Measurements from ENCODE around the gene LARGE1. TPM values are rescaled to one million over a fixed set of nuclear protein-coding genes. Genes with fewer than 3 reads are reported as not detected.

Gene LARGE1
- total and polyA plus RNA-seq, 5 donors from 2014 or later: not detected

GRCh38 chr22:33932997-33933396 lies 12.7 kb upstream of the LARGE1 start:
- no peak overlapping the region for H3K27ac ChIP-seq (ENCODE audit: insufficient read depth, low read length, poor library complexity, severe bottlenecking)
- H3K4me1 Mint-ChIP-seq: no peaks in the 10 kb centered on the region
- DNase-seq: no peak
- no peak for ATAC-seq (ENCODE audit: low read depth in 2 of 2)
- H3K9me3 ChIP-seq (ENCODE audit: control insufficient read depth in 2 of 2, low read length in 2 of 2): no peaks in the 10 kb centered on the region
- H3K9me3 Mint-ChIP-seq: peaks cover 2 to 9% (median 4%) of the 10 kb centered on the region in 7 donors
- H3K4me3 Mint-ChIP-seq: no peak overlapping the region
- no peaks in the 10 kb centered on the region for H3K36me3 Mint-ChIP-seq
- no peaks in the 10 kb centered on the region for H3K27me3 Mint-ChIP-seq
- H3K27me3 ChIP-seq (ENCODE audit: control insufficient read depth, insufficient read depth, low read length): no peaks in the 10 kb centered on the region
- no peaks in the 10 kb centered on the region for H3K36me3 ChIP-seq (ENCODE audit: control insufficient read depth, insufficient read depth, low read length)
- no peak overlapping the region for H3K27ac Mint-ChIP-seq
- H3K4me3 ChIP-seq (ENCODE audit: low read depth, low read length): no peak overlapping the region
- no peaks in the 10 kb centered on the region for H3K4me1 ChIP-seq (ENCODE audit: control insufficient read depth, insufficient read depth, low read length, poor library complexity, severe bottlenecking)

- H3K4me1 Mint-ChIP-seq: no peaks in the 10 kb centered on the region
- Histone ChIP-seq H3K9me3 (ENCODE audit: control insufficient read depth in 2 of 2, low read length in 2 of 2) (no peaks in the 10 kb centered on the region), H3K36me3 (ENCODE audit: control insufficient read depth, insufficient read depth, low read length) (no peaks in the 10 kb centered on the region), H3K4me1 (ENCODE audit: control insufficient read depth, insufficient read depth, low read length, poor library complexity, severe bottlenecking) (no peaks in the 10 kb centered on the region), H3K27me3 (ENCODE audit: control insufficient read depth, insufficient read depth, low read length) (no peaks in the 10 kb centered on the region), H3K4me3 (ENCODE audit: low read depth, low read length) (no peak overlapping the region), H3K27ac (ENCODE audit: insufficient read depth, low read length, poor library complexity, severe bottlenecking) (no peak overlapping the region)
- no peaks in the 10 kb centered on the region for H3K36me3 Mint-ChIP-seq
- no peak for DNase-seq
- peaks cover 2 to 10% (median 4%) of the 10 kb centered on the region in 7 donors for H3K9me3 Mint-ChIP-seq
- no peak for ATAC-seq (ENCODE audit: low read depth in 2 of 2)
- no peak overlapping the region for H3K4me3 Mint-ChIP-seq
- no peak overlapping the region for H3K27ac Mint-ChIP-seq
- H3K27me3 Mint-ChIP-seq: no peaks in the 10 kb centered on the region
Observed at GRCh38 chr22:33931406-33931805, 11.1 kb upstream of the LARGE1 start.

- no peak for DNase-seq
- no peaks in the 10 kb centered on the region for H3K36me3 ChIP-seq (ENCODE audit: control insufficient read depth, insufficient read depth, low read length)
- no peak overlapping the region for H3K4me3 ChIP-seq (ENCODE audit: low read depth, low read length)
- peaks cover 0 to 6% (median 3%) of the 10 kb centered on the region in 7 donors for H3K9me3 Mint-ChIP-seq
- ATAC-seq (ENCODE audit: low read depth in 2 of 2): no peak
- H3K4me1 Mint-ChIP-seq: peaks cover 0 to 6% (median 2%) of the 10 kb centered on the region in 4 donors
- no peak overlapping the region for H3K27ac Mint-ChIP-seq
- H3K36me3 Mint-ChIP-seq: no peaks in the 10 kb centered on the region
- H3K4me3 Mint-ChIP-seq: no peak overlapping the region
- no peaks in the 10 kb centered on the region for H3K4me1 ChIP-seq (ENCODE audit: control insufficient read depth, insufficient read depth, low read length, poor library complexity, severe bottlenecking)
- peaks cover 14% of the 10 kb centered on the region for H3K27me3 ChIP-seq (ENCODE audit: control insufficient read depth, insufficient read depth, low read length)
- H3K27me3 Mint-ChIP-seq: peaks cover 25% of the 10 kb centered on the region
- no peak overlapping the region for H3K27ac ChIP-seq (ENCODE audit: insufficient read depth, low read length, poor library complexity, severe bottlenecking)
- H3K9me3 ChIP-seq (ENCODE audit: control insufficient read depth in 2 of 2, low read length in 2 of 2): no peaks in the 10 kb centered on the region
Observed at GRCh38 chr22:33927752-33928151, 7.5 kb upstream of the LARGE1 start.

GRCh38 chr22:33925194-33925593 lies 4.9 kb upstream of the LARGE1 start:
- peaks cover 19% of the 10 kb centered on the region for H3K27me3 ChIP-seq (ENCODE audit: control insufficient read depth, insufficient read depth, low read length)
- Mint-ChIP-seq H3K9me3 (peaks cover 0 to 5% (median 0%) of the 10 kb centered on the region in 7 donors), H3K27ac (no peak overlapping the region), H3K27me3 (peaks cover 40% of the 10 kb centered on the region), H3K36me3 (no peaks in the 10 kb centered on the region), H3K4me1 (peaks cover 0 to 18% (median 3%) of the 10 kb centered on the region in 4 donors), H3K4me3 (no peak overlapping the region)
- H3K4me3 ChIP-seq (ENCODE audit: low read depth, low read length): no peak overlapping the region
- H3K36me3 ChIP-seq (ENCODE audit: control insufficient read depth, insufficient read depth, low read length): no peaks in the 10 kb centered on the region
- no peak for DNase-seq
- no peaks in the 10 kb centered on the region for H3K9me3 ChIP-seq (ENCODE audit: control insufficient read depth in 2 of 2, low read length in 2 of 2)
- ATAC-seq (ENCODE audit: low read depth in 2 of 2): no peak
- no peak overlapping the region for H3K27ac ChIP-seq (ENCODE audit: insufficient read depth, low read length, poor library complexity, severe bottlenecking)
- H3K4me1 ChIP-seq (ENCODE audit: control insufficient read depth, insufficient read depth, low read length, poor library complexity, severe bottlenecking): peaks cover 10% of the 10 kb centered on the region

GRCh38 chr22:33923660-33924246 lies 3.5 kb upstream of the LARGE1 start:
- Histone ChIP-seq H3K4me1 (ENCODE audit: control insufficient read depth, insufficient read depth, low read length, poor library complexity, severe bottlenecking) (peaks cover 19% of the 10 kb centered on the region), H3K9me3 (ENCODE audit: control insufficient read depth in 2 of 2, low read length in 2 of 2) (no peaks in the 10 kb centered on the region), H3K27me3 (ENCODE audit: control insufficient read depth, insufficient read depth, low read length) (peaks cover 25% of the 10 kb centered on the region), H3K4me3 (ENCODE audit: low read depth, low read length) (no peak overlapping the region), H3K27ac (ENCODE audit: insufficient read depth, low read length, poor library complexity, severe bottlenecking) (no peak overlapping the region), H3K36me3 (ENCODE audit: control insufficient read depth, insufficient read depth, low read length) (no peaks in the 10 kb centered on the region)
- H3K4me3 Mint-ChIP-seq: peak overlapping the region in 1 of 4 donors; percentile 8
- ATAC-seq (ENCODE audit: low read depth in 2 of 2) (no peak), DNase-seq (peak in 1 of 3 donors; percentile 75)
- H3K9me3 Mint-ChIP-seq: peaks cover 0 to 7% (median 0%) of the 10 kb centered on the region in 7 donors
- no peak overlapping the region for H3K27ac Mint-ChIP-seq
- H3K27me3 Mint-ChIP-seq: peaks cover 48% of the 10 kb centered on the region
- H3K36me3 Mint-ChIP-seq: no peaks in the 10 kb centered on the region
- peaks cover 0 to 24% (median 7%) of the 10 kb centered on the region in 4 donors for H3K4me1 Mint-ChIP-seq

GRCh38 chr22:33923033-33923432 lies 2.8 kb upstream of the LARGE1 start:
- Mint-ChIP-seq H3K9me3 (peaks cover 0 to 7% (median 0%) of the 10 kb centered on the region in 7 donors), H3K36me3 (no peaks in the 10 kb centered on the region), H3K27me3 (peaks cover 55% of the 10 kb centered on the region), H3K27ac (no peak overlapping the region), H3K4me1 (peaks cover 0 to 24% (median 7%) of the 10 kb centered on the region in 4 donors), H3K4me3 (peak overlapping the region; percentile 53 to 81 (median 79))
- no peak overlapping the region for H3K27ac ChIP-seq (ENCODE audit: insufficient read depth, low read length, poor library complexity, severe bottlenecking)
- ATAC-seq (ENCODE audit: low read depth in 2 of 2) (no peak), DNase-seq (no peak)
- no peaks in the 10 kb centered on the region for H3K9me3 ChIP-seq (ENCODE audit: control insufficient read depth in 2 of 2, low read length in 2 of 2)
- H3K36me3 ChIP-seq (ENCODE audit: control insufficient read depth, insufficient read depth, low read length): no peaks in the 10 kb centered on the region
- H3K27me3 ChIP-seq (ENCODE audit: control insufficient read depth, insufficient read depth, low read length): peaks cover 32% of the 10 kb centered on the region
- H3K4me1 ChIP-seq (ENCODE audit: control insufficient read depth, insufficient read depth, low read length, poor library complexity, severe bottlenecking): peaks cover 19% of the 10 kb centered on the region
- H3K4me3 ChIP-seq (ENCODE audit: low read depth, low read length): peak overlapping the region; percentile 39

GRCh38 chr22:33922349-33922681 lies 2.0 kb upstream of the LARGE1 start:
- H3K27ac Mint-ChIP-seq: no peak overlapping the region
- DNase-seq (peak in 1 of 3 donors; percentile 22), ATAC-seq (ENCODE audit: low read depth in 2 of 2) (no peak)
- peaks cover 36% of the 10 kb centered on the region for H3K27me3 ChIP-seq (ENCODE audit: control insufficient read depth, insufficient read depth, low read length)
- H3K27ac ChIP-seq (ENCODE audit: insufficient read depth, low read length, poor library complexity, severe bottlenecking): no peak overlapping the region
- peaks cover 60% of the 10 kb centered on the region for H3K27me3 Mint-ChIP-seq
- no peaks in the 10 kb centered on the region for H3K36me3 ChIP-seq (ENCODE audit: control insufficient read depth, insufficient read depth, low read length)
- H3K4me1 ChIP-seq (ENCODE audit: control insufficient read depth, insufficient read depth, low read length, poor library complexity, severe bottlenecking): peaks cover 19% of the 10 kb centered on the region
- peaks cover 0 to 24% (median 7%) of the 10 kb centered on the region in 4 donors for H3K4me1 Mint-ChIP-seq
- H3K9me3 ChIP-seq (ENCODE audit: control insufficient read depth in 2 of 2, low read length in 2 of 2): no peaks in the 10 kb centered on the region
- H3K4me3 Mint-ChIP-seq: peak overlapping the region; percentile 72 to 81 (median 79)
- peaks cover 0 to 7% (median 0%) of the 10 kb centered on the region in 7 donors for H3K9me3 Mint-ChIP-seq
- peak overlapping the region; percentile 32 for H3K4me3 ChIP-seq (ENCODE audit: low read depth, low read length)
- H3K36me3 Mint-ChIP-seq: no peaks in the 10 kb centered on the region

Measured in CD4-positive, CD25-positive, alpha-beta regulatory T cell (primary cell).